ENCODE data around the gene LAMA2.

DNA sequence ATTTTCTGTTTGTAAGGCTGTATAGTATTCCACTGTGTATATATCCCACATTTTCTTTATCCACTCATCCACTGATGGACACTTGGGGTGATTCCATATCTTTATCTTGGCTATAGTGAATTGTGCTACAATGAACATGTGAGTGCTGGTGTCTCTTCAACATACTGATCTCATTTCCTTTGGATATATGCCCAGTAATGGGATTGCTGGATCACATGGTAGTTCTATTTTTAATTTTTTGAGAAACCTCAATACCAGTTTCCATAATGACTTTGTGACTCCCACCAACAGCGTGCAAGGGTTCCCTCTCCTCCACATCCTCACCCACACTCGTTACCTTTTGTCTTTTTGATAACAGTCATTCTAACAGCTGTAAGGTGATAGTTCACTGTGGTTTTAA is 661.0 kb downstream of the LAMA2 start:
- TF ChIP-seq, protein P1, sequence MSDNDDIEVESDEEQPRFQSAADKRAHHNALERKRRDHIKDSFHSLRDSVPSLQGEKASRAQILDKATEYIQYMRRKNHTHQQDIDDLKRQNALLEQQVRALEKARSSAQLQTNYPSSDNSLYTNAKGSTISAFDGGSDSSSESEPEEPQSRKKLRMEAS (IDR thresholded peaks at IDR 0.05; ENCODE audit: insufficient read depth, insufficient read length) = no peak
- no peak for TF ChIP-seq CTCF (IDR thresholded peaks at IDR 0.05; ENCODE audit: extremely low read depth in 1 of 2, insufficient read depth in 1 of 2, low read depth in 1 of 2, low read length in 2 of 2)
- TF ChIP-seq POLR2A (IDR thresholded peaks at IDR 0.05; ENCODE audit: low read depth, low read length) = no peak
- TF ChIP-seq POLR2AphosphoS5 (IDR thresholded peaks at IDR 0.05; ENCODE audit: insufficient read depth, low read depth, low read length) = no peak
- no peak for TF ChIP-seq FOS (IDR thresholded peaks at IDR 0.05; ENCODE audit: borderline replicate concordance, insufficient read depth, low read length)
- no peak for TF ChIP-seq EZH2 (IDR thresholded peaks at IDR 0.05; ENCODE audit: borderline replicate concordance, low read depth, low read length, severe bottlenecking)

All from endothelial cell of umbilical vein (primary cell).